ENCODE results near the gene ATP8A1.
"Not testable (repeated sequence)": the region's sequence is repeated elsewhere in the genome, so short reads cannot be mapped to it uniquely, and the experiment has no call there.

ATP8A1 gene

DNA sequence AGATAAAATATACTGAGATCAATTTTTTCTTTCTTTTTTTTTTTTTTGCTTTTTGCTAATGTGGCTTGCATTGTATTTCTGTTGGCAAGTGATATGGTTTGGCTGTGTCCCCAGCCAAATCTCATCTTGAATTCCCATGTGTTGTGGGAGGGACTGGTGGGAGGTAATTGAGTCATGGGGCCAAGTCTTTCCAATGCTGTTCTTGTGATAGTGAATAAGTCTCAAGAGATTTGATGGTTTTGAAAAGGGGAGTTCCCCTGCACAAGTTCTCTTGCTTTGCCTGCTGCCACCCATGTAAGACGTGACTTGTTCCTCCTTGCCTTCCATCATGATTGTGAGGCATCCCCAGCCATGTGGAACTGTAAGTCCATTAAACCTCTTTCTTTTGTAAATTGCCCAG, 195.7 kb downstream of the ATP8A1 start:
- DNase-seq: not testable (repeated sequence)

DNA sequence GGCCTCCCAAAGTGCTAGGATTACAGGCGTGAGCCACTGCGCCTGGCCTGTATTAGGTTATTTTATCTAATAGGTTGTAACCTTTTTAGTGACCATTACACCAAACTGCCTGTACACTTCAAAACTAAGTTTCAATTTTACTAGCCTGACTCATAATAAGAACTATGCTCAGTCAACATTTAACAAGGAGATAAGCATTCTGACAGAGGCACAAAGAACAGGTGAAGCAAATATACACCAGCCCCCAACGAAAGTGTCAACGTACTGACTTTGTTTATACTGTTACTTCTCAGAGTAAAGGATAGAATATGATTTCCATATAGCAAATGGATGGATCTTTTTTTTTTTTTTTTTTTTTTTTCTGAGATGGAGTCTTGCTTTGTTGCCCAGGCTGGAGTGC, 196.9 kb downstream of the ATP8A1 start:
- DNase-seq: no peak

- DNase-seq: no peak
These were observed 198.2 kb downstream of the ATP8A1 start for GRCh38 chr4:42458657-42459056.

- no peak for DNase-seq
These were observed 202.0 kb downstream of the ATP8A1 start for GRCh38 chr4:42454755-42455420.

DNA sequence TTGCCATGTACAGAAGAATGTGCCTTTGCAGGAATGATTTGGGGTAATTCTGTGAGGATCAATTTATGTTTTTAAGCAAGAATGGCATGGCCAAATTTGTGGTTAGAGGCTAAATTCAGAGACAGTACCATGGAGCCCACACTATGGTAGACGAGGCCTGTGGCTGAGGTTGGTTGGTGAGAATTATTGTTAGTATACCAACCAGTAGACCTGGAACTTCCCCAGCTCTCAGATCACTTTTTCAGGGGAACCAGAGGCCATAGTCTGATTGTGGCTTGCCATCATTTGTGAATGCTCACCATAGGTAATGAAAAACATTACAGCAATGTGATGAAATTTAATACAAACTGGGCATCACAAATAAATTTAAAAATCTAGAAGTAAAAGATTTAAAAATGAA, 203.3 kb downstream of the ATP8A1 start:
- DNase-seq: no peak

DNA sequence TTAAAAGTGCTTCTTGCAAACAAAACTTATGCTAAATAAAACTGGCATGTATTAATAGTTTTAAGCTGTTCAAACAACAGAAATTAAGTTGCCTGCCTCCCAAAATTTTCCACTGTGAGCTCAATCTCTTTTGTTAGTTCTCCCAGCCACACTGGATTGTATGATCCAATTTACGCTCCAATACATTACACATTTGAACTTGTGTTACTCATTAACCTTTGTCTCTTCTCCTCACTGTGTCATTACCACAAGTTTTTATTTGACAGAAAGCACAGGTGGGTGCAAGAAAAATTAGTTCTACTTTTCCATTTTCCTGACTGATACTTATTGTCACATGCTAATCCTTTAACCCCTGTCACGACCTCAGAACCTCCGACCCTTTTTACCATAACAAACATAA, 204.1 kb downstream of the ATP8A1 start:
- DNase-seq: no peak

DNA sequence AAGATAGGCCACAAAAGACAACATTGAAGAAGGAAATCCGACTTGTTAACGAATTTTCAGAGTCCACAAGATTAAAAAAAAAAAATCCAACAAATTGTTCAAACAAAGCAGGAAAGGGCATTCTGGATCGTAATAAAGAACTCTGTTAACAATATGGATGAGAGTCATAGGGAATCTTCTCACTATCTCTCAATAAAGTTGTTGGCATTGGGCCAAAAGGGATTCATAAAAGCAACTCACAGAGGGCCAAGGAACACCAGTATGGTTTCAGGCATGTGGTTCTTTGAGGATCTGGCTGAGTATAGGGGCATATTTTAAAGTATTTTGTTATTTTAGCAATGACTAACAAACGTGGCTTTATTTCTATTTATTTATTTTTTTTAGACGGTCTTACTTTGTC, 210.1 kb downstream of the ATP8A1 start:
- DNase-seq: no peak

- DNase-seq: no peak
These were observed 211.9 kb downstream of the ATP8A1 start for GRCh38 chr4:42445038-42445437.

GRCh38 chr4:42442601-42443000, 214.3 kb downstream of the ATP8A1 start:
- DNase-seq: no peak

DNA sequence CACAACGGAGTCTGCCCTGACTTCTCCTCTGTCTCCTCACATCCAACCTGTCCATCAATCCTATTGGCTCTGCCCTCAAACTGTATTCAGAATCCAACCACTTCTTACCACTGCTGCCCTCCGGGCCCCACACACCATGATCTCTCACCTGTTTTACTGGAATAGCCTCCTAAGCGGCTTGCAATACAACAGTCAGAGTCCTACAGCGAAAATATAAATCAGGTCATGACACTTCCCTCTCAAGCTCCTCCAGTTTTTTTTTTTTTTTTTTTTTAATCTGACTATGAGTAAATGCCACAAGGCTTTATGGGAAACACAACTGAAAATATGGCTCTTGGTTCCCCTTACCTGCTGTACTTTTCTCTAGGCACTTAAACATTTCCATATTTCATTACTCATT, 216.8 kb downstream of the ATP8A1 start:
- no peak for DNase-seq

DNA sequence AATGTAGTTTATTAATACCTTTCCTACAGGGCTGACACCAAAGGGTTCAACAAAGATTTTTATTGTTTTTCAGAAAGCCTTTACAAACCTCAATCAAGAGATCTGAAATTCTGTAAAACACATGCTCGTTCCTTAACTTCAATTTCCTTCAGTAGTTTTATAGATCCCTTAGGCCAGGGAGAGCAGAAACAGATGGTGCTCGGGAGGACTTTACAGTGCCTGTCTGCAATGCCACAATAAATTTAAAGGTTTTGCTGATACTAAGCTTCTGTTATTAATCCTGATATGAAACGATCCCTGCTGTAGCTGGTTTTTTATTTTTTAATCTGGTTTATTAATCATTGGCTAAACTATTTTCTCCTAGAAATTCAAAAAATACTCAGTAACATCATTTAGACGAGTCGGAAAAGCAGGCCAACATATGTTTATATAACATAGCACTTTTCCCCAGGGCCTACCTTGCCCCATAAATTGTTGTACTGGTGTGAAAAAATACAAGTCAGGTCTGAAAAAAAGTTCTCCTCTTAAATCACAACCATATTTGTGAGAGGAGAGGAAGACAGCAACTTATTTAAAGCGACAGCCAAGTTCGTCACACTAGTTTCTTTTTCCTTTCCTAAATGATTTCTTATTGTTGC, 219.9 kb downstream of the ATP8A1 start:
- DNase-seq: no peak

GRCh38 chr4:42428036-42428435, 228.9 kb downstream of the ATP8A1 start:
- DNase-seq: no peak

DNA sequence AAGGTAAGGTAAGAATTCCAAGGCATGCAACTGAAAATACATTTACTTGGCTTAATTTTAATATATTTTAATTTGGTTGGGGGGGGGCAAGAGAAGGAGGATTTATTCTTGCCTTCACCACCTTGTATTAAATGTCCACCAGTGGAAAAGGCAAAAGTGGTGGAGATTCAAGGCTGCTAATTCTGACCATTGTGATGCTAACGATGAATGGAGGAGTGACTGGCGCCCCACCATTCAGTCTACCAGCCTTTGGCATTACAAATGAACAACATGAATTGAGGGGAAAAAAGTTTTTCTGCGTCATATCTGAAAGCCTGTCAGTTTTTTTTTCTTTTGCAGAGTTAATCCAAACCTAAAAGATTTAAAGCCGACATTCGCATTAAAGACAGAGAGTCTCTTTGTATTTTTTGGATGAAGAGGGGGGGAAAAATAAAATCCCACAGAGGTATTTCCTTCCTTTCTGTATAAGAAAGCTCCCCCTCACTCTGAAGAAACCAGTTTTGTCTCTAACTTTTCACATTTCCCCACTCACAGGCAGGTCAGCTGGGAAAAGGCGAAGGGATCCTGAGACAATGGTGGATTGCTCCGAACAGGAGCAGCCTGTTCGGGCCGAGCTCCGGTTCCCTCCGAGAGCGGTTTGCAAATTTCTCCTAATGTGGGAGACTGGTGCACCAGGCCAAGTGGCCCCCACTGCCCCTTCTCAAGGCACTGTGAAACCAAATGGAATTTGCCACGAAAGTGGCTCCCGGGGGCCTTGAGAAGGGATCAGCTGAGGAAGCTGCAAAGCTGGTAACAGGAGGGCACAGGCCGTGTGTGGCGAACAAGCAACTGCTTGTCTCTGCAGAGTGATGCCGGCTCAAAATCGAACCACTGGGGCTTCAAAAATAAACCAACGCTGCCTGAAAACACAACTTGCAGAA, 231.5 kb downstream of the ATP8A1 start:
- no peak for DNase-seq

- no peak for DNase-seq
These were observed 236.8 kb downstream of the ATP8A1 start for GRCh38 chr4:42420140-42420539.

GRCh38 chr4:42417550-42417949, 239.4 kb downstream of the ATP8A1 start:
- DNase-seq: no peak

GRCh38 chr4:42416017-42416416, 240.9 kb downstream of the ATP8A1 start:
- DNase-seq: no peak

- DNase-seq: no peak
These were observed 241.6 kb downstream of the ATP8A1 start for GRCh38 chr4:42415281-42415680.

- no peak for DNase-seq
These were observed 244.7 kb downstream of the ATP8A1 start for GRCh38 chr4:42412251-42412650.

DNA sequence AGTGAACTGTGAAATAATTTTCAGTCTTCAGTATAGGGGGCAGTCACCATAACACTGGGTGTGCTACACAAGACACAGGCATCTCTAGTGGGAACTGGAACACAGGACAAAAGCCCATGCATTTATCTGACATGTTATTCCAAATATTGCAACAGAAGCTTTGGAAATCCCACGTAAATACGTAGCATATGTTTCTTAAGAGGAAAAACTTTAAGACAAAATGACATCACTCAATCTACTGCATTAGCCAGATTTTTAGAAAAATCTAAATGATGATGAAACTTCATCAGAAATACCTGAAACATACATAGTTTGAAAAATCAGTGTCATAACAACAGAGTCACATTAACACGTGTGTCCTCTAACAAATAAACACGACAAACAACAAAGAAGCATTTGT, 245.1 kb downstream of the ATP8A1 start:
- no peak for DNase-seq

DNA sequence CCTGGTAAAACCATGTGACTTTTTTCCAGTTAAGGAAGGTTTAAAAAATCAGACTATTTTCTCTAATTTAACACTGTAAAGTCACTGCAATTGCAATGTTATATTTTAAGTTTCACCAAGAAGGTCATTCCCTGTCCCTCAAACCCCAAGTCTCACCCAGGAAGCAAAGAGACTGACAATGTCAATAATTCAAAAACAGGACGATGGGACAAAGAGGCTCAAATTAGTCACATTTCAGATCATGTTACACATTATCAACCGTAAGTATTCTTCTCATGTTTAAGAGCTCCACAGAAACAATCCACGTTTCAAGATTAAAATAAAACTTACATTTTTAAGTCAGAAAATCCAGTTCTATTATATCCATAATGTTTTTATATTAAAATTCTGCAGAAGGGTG, 246.5 kb downstream of the ATP8A1 start:
- DNase-seq: no peak

- no peak for DNase-seq
These were observed 252.9 kb downstream of the ATP8A1 start for GRCh38 chr4:42404001-42404400.

DNA sequence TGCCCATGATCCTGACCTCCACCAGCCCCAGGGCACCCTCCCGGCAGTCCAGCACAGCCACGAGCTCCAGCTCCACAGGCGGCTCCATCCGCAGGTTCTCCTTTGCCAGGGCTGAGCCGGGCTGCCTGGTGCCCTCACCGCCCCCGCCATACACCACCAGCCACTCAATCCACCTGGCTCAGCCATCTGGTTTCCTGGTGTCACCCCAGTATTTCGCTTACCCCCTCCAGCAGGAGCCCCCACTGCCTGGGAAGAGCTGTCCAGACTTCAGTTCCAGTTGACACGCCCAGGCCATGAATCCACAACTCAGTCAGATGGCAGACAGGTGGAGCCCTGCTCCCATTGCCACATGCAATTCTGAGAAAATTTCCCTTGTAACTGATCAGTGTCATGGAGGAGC, 255.7 kb downstream of the ATP8A1 start:
- no peak for DNase-seq

DNA sequence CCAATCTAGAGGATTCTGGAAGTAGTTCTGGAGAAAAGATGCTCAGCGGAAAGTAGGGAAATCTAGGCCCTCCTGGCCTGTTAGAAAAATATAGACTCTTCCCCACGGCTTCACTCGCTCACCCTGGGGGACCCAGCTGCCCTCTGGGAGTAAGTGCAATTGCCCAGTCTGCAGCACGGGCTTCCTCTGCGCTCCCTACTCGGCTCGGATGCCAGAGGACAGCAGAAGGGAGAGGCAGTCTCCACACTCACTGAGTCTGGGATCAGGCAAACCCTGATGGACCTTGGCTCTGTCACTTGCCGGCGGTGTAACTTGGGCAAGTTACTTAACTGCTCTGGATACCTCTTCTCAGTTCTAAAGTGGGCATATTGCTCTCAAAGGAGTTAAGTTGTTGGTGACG, 257.5 kb downstream of the ATP8A1 start:
- no peak for DNase-seq

- DNase-seq: no peak
These were observed 258.0 kb downstream of the ATP8A1 start for GRCh38 chr4:42398871-42399331.
